ENCODE measurements around the gene PEG3. TPM values are rescaled to one million over a fixed set of nuclear protein-coding genes. Genes with fewer than 3 reads are reported as not detected.

PEG3 gene
- total and polyA plus RNA-seq, 2 of the 13 experiments (the other 11 are each of a cell fraction or from before 2014, with no cell fraction given), result 217 to 394 TPM

DNA sequence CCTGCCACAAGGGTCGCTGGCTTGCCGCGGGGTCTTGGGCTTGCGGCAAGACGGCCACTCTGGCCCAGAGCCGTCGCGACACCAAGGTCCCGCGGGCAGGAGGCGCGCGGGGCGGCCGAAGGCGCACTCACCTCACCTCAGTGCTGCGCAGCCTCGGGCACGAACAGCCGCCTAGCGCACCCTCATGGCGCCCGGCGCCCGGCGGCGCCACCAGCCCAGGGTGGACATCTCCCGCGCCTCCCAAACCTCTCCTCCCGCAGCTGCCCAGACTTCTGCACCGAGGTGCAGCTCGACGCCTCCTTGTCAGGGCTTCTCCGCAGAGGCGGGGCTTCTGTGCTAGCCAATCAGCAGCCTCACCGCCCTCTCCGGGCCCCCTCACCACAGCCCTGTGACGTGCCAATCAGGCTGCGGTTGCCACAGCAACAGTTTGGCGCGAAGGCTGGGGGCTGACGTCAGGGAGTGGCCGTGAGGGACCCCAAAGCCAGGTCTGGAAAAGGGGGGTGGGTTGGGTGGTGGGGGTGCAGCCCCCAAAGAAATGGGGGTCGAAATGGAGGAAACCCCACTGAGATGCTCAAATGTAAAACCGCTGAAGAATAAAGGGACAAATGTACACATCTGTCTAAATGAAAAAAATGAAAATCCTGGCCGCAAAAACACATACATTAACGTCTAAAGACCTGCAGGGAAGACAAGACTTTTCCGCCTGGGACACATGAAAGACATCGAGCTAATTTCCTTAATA, at the start of gene PEG3, which contains the start of gene ZIM2 (continued):
- TF ChIP-seq, protein P1, sequence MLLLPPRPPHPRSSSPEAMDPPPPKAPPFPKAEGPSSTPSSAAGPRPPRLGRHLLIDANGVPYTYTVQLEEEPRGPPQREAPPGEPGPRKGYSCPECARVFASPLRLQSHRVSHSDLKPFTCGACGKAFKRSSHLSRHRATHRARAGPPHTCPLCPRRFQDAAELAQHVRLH (CRISPR knock-in tag; IDR thresholded peaks at IDR 0.05; ENCODE audit: borderline replicate concordance, low read depth), result no peak
- TF ChIP-seq KDM5B (CRISPR knock-in tag; IDR thresholded peaks at IDR 0.05; ENCODE audit: borderline replicate concordance) (peak; percentile 55; the same call in 1 of the 2 replicates), ZFP36 (IDR thresholded peaks at IDR 0.05; ENCODE audit: borderline replicate concordance, low read depth, low read length, partially characterized antibody) (no peak), GATAD2A (CRISPR knock-in tag; IDR thresholded peaks at IDR 0.05) (no peak), ZNF660 (CRISPR knock-in tag; IDR thresholded peaks at IDR 0.05; ENCODE audit: borderline replicate concordance, low read depth) (no peak), KLF11 (CRISPR knock-in tag; IDR thresholded peaks at IDR 0.05) (no peak; the same call in 1 of the 2 replicates), WIZ (CRISPR knock-in tag; IDR thresholded peaks at IDR 0.05) (no peak), ZNF264 (CRISPR knock-in tag; IDR thresholded peaks at IDR 0.05) (no peak), FIP1L1 (IDR thresholded peaks at IDR 0.05; ENCODE audit: borderline replicate concordance, insufficient read depth, low read depth, low read length) (no peak), ZSCAN9 (CRISPR knock-in tag; IDR thresholded peaks at IDR 0.05; ENCODE audit: borderline replicate concordance) (no peak), THYN1 (CRISPR knock-in tag; IDR thresholded peaks at IDR 0.05; ENCODE audit: borderline replicate concordance, low read depth) (no peak), PHF5A (CRISPR knock-in tag; IDR thresholded peaks at IDR 0.05; ENCODE audit: low read depth, unreplicated experiment) (no peak), NFKBIZ (CRISPR knock-in tag; IDR thresholded peaks at IDR 0.05) (no peak), RCOR2 (CRISPR knock-in tag; IDR thresholded peaks at IDR 0.05) (no peak), CHD2 (IDR thresholded peaks at IDR 0.05; ENCODE audit: low read depth, low read length) (no peak), ZNF253 (CRISPR knock-in tag; IDR thresholded peaks at IDR 0.05; ENCODE audit: borderline replicate concordance) (no peak), ZNF256 (CRISPR knock-in tag; conservative IDR thresholded peaks at IDR 0.05) (no peak), HOXA5 (CRISPR knock-in tag; IDR thresholded peaks at IDR 0.05) (no peak), JDP2 (CRISPR knock-in tag; IDR thresholded peaks at IDR 0.05; ENCODE audit: borderline replicate concordance) (no peak), FOXK1 (CRISPR knock-in tag; IDR thresholded peaks at IDR 0.05; ENCODE audit: borderline replicate concordance, low read depth) (peak; percentile 16; the same call in 1 of the 2 replicates), ZMYM4 (CRISPR knock-in tag; IDR thresholded peaks at IDR 0.05) (0 out of 2 replicates have a peak, but pooled peaks have one; percentile 51), ZNF484 (CRISPR knock-in tag; IDR thresholded peaks at IDR 0.05; ENCODE audit: borderline replicate concordance, low read depth) (no peak), POGZ (CRISPR knock-in tag; IDR thresholded peaks at IDR 0.05) (peak; percentile 48; the same call in 1 of the 2 replicates)
- TF ChIP-seq, protein P2, sequence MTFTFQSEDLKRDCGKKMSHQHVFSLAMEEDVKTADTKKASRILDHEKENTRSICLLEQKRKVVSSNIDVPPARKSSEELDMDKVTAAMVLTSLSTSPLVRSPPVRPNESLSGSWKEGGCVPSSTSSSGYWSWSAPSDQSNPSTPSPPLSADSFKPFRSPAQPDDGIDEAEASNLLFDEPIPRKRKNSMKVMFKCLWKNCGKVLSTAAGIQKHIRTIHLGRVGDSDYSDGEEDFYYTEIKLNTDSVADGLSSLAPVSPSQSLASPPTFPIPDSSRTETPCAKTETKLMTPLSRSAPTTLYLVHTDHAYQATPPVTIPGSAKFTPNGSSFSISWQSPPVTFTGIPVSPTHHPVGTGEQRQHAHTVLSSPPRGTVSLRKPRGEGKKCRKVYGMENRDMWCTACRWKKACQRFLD (CRISPR knock-in tag; IDR thresholded peaks at IDR 0.05; ENCODE audit: borderline replicate concordance), result peak; percentile 47; the same call in 1 of the 2 replicates
- TF ChIP-seq, protein P3, sequence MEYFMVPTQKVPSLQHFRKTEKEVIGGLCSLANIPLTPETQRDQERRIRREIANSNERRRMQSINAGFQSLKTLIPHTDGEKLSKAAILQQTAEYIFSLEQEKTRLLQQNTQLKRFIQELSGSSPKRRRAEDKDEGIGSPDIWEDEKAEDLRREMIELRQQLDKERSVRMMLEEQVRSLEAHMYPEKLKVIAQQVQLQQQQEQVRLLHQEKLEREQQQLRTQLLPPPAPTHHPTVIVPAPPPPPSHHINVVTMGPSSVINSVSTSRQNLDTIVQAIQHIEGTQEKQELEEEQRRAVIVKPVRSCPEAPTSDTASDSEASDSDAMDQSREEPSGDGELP (IDR thresholded peaks at IDR 0.05; ENCODE audit: borderline replicate concordance, low read depth), result no peak
- TF ChIP-seq, protein P4, sequence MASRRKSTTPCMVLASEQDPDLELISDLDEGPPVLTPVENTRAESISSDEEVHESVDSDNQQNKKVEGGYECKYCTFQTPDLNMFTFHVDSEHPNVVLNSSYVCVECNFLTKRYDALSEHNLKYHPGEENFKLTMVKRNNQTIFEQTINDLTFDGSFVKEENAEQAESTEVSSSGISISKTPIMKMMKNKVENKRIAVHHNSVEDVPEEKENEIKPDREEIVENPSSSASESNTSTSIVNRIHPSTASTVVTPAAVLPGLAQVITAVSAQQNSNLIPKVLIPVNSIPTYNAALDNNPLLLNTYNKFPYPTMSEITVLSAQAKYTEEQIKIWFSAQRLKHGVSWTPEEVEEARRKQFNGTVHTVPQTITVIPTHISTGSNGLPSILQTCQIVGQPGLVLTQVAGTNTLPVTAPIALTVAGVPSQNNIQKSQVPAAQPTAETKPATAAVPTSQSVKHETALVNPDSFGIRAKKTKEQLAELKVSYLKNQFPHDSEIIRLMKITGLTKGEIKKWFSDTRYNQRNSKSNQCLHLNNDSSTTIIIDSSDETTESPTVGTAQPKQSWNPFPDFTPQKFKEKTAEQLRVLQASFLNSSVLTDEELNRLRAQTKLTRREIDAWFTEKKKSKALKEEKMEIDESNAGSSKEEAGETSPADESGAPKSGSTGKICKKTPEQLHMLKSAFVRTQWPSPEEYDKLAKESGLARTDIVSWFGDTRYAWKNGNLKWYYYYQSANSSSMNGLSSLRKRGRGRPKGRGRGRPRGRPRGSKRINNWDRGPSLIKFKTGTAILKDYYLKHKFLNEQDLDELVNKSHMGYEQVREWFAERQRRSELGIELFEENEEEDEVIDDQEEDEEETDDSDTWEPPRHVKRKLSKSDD (CRISPR knock-in tag; IDR thresholded peaks at IDR 0.05; ENCODE audit: low read depth), result no peak

Data from HepG2 (cell line).